ENCODE data around the gene VPS11. TPM values are rescaled to one million over a fixed set of nuclear protein-coding genes. Genes with fewer than 3 reads are reported as not detected.
A peak's percentile ranks its signal among the peaks of the same experiment; 100 is the strongest.

Gene VPS11
- total and polyA plus RNA-seq, 11 donors: 18.7 to 33.3 (median 21.7) TPM

- H3K9me3 ChIP-seq: no peaks in the 10 kb centered on the region
- no peak for ATAC-seq
- peaks cover 0 to 45% (median 30%) of the 10 kb centered on the region in 9 donors for H3K36me3 ChIP-seq
- TF ChIP-seq POLR2A (IDR thresholded peaks at IDR 0.05) (no peak), CTCF (IDR thresholded peaks at IDR 0.05) (no peak)
- no peak for DNase-seq
- no peak overlapping the region for H3K4me3 ChIP-seq
- peaks cover 5 to 53% (median 17%) of the 10 kb centered on the region in 12 donors for H3K4me1 ChIP-seq
- no peaks in the 10 kb centered on the region for H3K27me3 ChIP-seq
- 90 to 98% (median 95%) methylated on average over 1 of the region's 1 CpG for WGBS, 4 donors
- intact Hi-C loops (cut with DNase I): loop anchor here in 1 of 10 donors (10.0 kb wide), 1 partner anchor 196 kb away; the partner anchor contains the start of gene MCAM
- no peak overlapping the region for H3K27ac ChIP-seq
Measured at GRCh38 chr11:119118946-119119345, 51.3 kb downstream of the VPS11 start.

- H3K27ac ChIP-seq: peak overlapping the region in 11 of 12 donors; percentile 53 to 89 (median 80)
Measured at GRCh38 chr11:119120639-119121007, 53.0 kb downstream of the VPS11 start.

GRCh38 chr11:119121008-119121810 lies 53.6 kb downstream of the VPS11 start, which contains the start of gene HINFP:
Gene HINFP, plus strand, starts transcription at chr11:119121580. Its CDS starts 5,365 bp downstream, at chr11:119126945.
- no peak for TF ChIP-seq CTCF (IDR thresholded peaks at IDR 0.05)
- TF ChIP-seq POLR2A (IDR thresholded peaks at IDR 0.05): peak in 1 of 2 donors; percentile 74
- Histone ChIP-seq H3K27me3 (no peaks in the 10 kb centered on the region), H3K9me3 (no peaks in the 10 kb centered on the region), H3K36me3 (peaks cover 0 to 43% (median 25%) of the 10 kb centered on the region in 9 donors), H3K4me1 (peaks cover 5 to 37% (median 17%) of the 10 kb centered on the region in 12 donors), H3K4me3 (peak within 1 kb of the TSS; percentile 65 to 97 (median 83)), H3K27ac (peak within 1 kb of the TSS; percentile 11 to 89 (median 82))
- DNase-seq: peak; percentile 100
- ATAC-seq: peak; percentile 100
- intact Hi-C loops (cut with DNase I): no loop called here
- WGBS, 4 donors: 0% methylated on average over 24 to 54 of the region's 54 CpGs

More at GRCh38 chr11:119120639-119121007, 53.0 kb downstream of the VPS11 start:
- intact Hi-C loops (cut with DNase I): no loop called here
- ATAC-seq (no peak), DNase-seq (no peak)
- H3K4me1 ChIP-seq: peaks cover 5 to 38% (median 17%) of the 10 kb centered on the region in 12 donors
- H3K4me3 ChIP-seq: peak overlapping the region; percentile 18 to 97 (median 80)
- H3K36me3 ChIP-seq: peaks cover 0 to 42% (median 30%) of the 10 kb centered on the region in 9 donors
- no peaks in the 10 kb centered on the region for H3K9me3 ChIP-seq
- no peaks in the 10 kb centered on the region for H3K27me3 ChIP-seq
- WGBS, 4 donors: 29 to 34% (median 30%) methylated on average over 5 of the region's 5 CpGs
- TF ChIP-seq CTCF (IDR thresholded peaks at IDR 0.05): no peak
- no peak for TF ChIP-seq POLR2A (IDR thresholded peaks at IDR 0.05)

GRCh38 chr11:119121811-119122124 lies 54.1 kb downstream of the VPS11 start:
- TF ChIP-seq POLR2A (IDR thresholded peaks at IDR 0.05): no peak
- no peak for TF ChIP-seq CTCF (IDR thresholded peaks at IDR 0.05)
- Histone ChIP-seq H3K4me1 (peaks cover 5 to 37% (median 19%) of the 10 kb centered on the region in 12 donors), H3K27ac (peak overlapping the region; percentile 11 to 89 (median 82)), H3K27me3 (no peaks in the 10 kb centered on the region), H3K36me3 (peaks cover 0 to 39% (median 24%) of the 10 kb centered on the region in 9 donors), H3K4me3 (peak overlapping the region; percentile 65 to 97 (median 83)), H3K9me3 (no peaks in the 10 kb centered on the region)
- DNase-seq (no peak), ATAC-seq (peak in 1 of 4 donors; percentile 51)
- intact Hi-C loops (cut with DNase I): no loop called here
- 0 to 1% (median 0%) methylated on average over 11 to 20 of the region's 20 CpGs for WGBS, 4 donors

All from heart left ventricle (tissue), 16 donors.